Subcutaneous abdominal adipose tissue (tissue), 5 donors: ENCODE data around the gene GPC1.
"Not testable (repeated sequence)": the region's sequence is repeated elsewhere in the genome, so short reads cannot be mapped to it uniquely, and the experiment has no call there.

Source experiments
- H3K27ac ChIP-seq: one replicate; pipeline ENCODE4 v1.7.0; 2013; ENCODE audit warnings: low read depth, mild to moderate bottlenecking, inconsistent platforms, low read length, moderate library complexity
- H3K27me3 ChIP-seq, 5 donors: one replicate each; pipeline ENCODE4 v1.7.0; 2013; ENCODE audit warnings: low read length in 5 of 5, inconsistent platforms in 1 of 5; ENCODE audit not compliant: control insufficient read depth in 5 of 5, insufficient read depth in 4 of 5
- H3K36me3 ChIP-seq, 5 donors: one replicate each; pipeline ENCODE4 v1.7.0; 2013; ENCODE audit warnings: low read length in 5 of 5; ENCODE audit not compliant: control insufficient read depth in 5 of 5, insufficient read depth in 5 of 5
- H3K4me1 ChIP-seq, 5 donors: one replicate each; pipeline ENCODE4 v1.7.0; 2013; ENCODE audit warnings: low read length in 5 of 5, mild to moderate bottlenecking in 3 of 5, moderate library complexity in 1 of 5; ENCODE audit not compliant: control insufficient read depth in 5 of 5, insufficient read depth in 5 of 5
- H3K4me3 ChIP-seq, 5 donors: one replicate each; pipeline ENCODE4 v1.7.0; 2013; ENCODE audit warnings: low read length in 5 of 5, low read depth in 1 of 5
- H3K9ac ChIP-seq, 5 donors: one replicate each; pipeline ENCODE4 v1.7.0; 2013; ENCODE audit warnings: low read length in 5 of 5, mild to moderate bottlenecking in 4 of 5, moderate library complexity in 3 of 5
- H3K9me3 ChIP-seq, 5 donors: one replicate each; pipeline ENCODE4 v1.7.0; 2013; ENCODE audit warnings: low read length in 5 of 5; ENCODE audit not compliant: control insufficient read depth in 5 of 5
- donor health status: healthy.
- donor health status: healthy.
- donor health status: healthy.
- donor health status: healthy.
- donor health status: healthy.

Gene GPC1

GRCh38 chr2:240478346-240479110 lies 43.1 kb downstream of the GPC1 start:
- Histone ChIP-seq H3K9me3 (peaks cover 0 to 15% (median 9%) of the 10 kb centered on the region in 5 donors), H3K27me3 (peaks cover 0 to 2% (median 0%) of the 10 kb centered on the region in 5 donors), H3K27ac (no peak overlapping the region), H3K9ac (no peak overlapping the region), H3K36me3 (no peaks in the 10 kb centered on the region), H3K4me1 (no peaks in the 10 kb centered on the region), H3K4me3 (no peak overlapping the region)

DNA sequence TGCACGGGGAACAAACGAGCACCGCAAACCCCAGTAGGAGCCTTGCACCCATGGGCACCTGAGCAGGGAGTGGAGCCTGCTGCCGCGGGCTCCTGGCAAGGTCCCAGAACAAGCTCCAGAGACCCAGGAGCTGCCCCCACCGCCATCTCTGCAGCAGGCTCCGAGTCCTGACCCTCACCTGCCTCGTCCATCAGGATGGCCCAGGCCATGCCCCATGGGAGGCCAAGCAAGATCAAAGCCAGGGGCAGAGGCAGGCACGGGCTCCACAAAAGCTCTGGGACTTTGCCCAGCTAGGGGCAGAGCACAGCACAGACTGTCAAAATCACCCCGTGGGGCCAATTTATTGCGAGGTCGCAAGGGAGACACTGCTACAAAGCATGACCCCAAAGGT lies 43.6 kb downstream of the GPC1 start:
- H3K27me3 ChIP-seq: peaks cover 0 to 2% (median 0%) of the 10 kb centered on the region in 5 donors
- H3K9ac ChIP-seq: no peak overlapping the region
- H3K4me3 ChIP-seq: no peak overlapping the region
- no peaks in the 10 kb centered on the region for H3K36me3 ChIP-seq
- no peaks in the 10 kb centered on the region for H3K4me1 ChIP-seq
- H3K27ac ChIP-seq: no peak overlapping the region
- H3K9me3 ChIP-seq: peaks cover 0 to 10% (median 5%) of the 10 kb centered on the region in 5 donors

GRCh38 chr2:240480834-240481623 lies 45.6 kb downstream of the GPC1 start:
- no peaks in the 10 kb centered on the region for H3K4me1 ChIP-seq
- H3K4me3 ChIP-seq: no peak overlapping the region
- no peak overlapping the region for H3K9ac ChIP-seq
- peaks cover 0 to 8% (median 5%) of the 10 kb centered on the region in 5 donors for H3K9me3 ChIP-seq
- no peak overlapping the region for H3K27ac ChIP-seq
- peaks cover 0 to 2% (median 0%) of the 10 kb centered on the region in 5 donors for H3K27me3 ChIP-seq
- H3K36me3 ChIP-seq: no peaks in the 10 kb centered on the region

- Histone ChIP-seq H3K36me3 (no peaks in the 10 kb centered on the region), H3K4me3 (no peak overlapping the region), H3K9ac (no peak overlapping the region), H3K4me1 (no peaks in the 10 kb centered on the region), H3K27me3 (peaks cover 0 to 2% (median 0%) of the 10 kb centered on the region in 5 donors), H3K9me3 (peaks cover 0 to 5% (median 3%) of the 10 kb centered on the region in 5 donors), H3K27ac (no peak overlapping the region)
Observed at GRCh38 chr2:240481720-240482119, 46.3 kb downstream of the GPC1 start.

- Histone ChIP-seq H3K9ac (no peak overlapping the region), H3K27me3 (peaks cover 0 to 2% (median 0%) of the 10 kb centered on the region in 5 donors), H3K4me1 (no peaks in the 10 kb centered on the region), H3K36me3 (no peaks in the 10 kb centered on the region), H3K4me3 (no peak overlapping the region), H3K9me3 (peaks cover 0 to 9% (median 3%) of the 10 kb centered on the region in 5 donors), H3K27ac (no peak overlapping the region)
Observed at GRCh38 chr2:240482141-240482540, 46.7 kb downstream of the GPC1 start.

DNA sequence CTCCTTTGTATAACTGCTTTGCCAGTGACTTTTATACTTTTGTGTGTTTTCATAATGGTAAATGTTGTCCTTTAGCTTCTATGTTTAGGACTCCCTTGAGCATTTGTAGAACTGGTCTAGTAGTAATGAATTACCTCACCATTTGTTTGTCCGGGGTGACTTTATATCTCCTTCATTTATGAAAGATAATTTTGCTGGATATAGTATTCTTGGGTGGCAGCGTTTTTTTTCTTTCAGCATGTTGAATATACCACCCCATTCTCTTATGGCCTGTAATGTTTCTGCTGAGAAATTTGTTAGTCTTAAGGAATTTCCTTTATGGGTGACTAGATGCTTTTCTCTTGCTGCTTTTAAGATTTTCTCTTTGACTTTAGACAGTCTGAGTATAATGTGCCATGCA lies 56.0 kb downstream of the GPC1 start:
- H3K36me3 ChIP-seq: peaks cover 0 to 12% (median 0%) of the 10 kb centered on the region in 5 donors
- no peaks in the 10 kb centered on the region for H3K27me3 ChIP-seq
- H3K9ac ChIP-seq: no peak overlapping the region
- no peaks in the 10 kb centered on the region for H3K4me1 ChIP-seq
- peaks cover 4 to 21% (median 14%) of the 10 kb centered on the region in 5 donors for H3K9me3 ChIP-seq
- no peak overlapping the region for H3K4me3 ChIP-seq
- H3K27ac ChIP-seq: no peak overlapping the region

- Histone ChIP-seq H3K4me1 (no peaks in the 10 kb centered on the region), H3K9me3 (peaks cover 2 to 14% (median 8%) of the 10 kb centered on the region in 5 donors), H3K36me3 (peaks cover 0 to 35% (median 7%) of the 10 kb centered on the region in 5 donors), H3K4me3 (no peak overlapping the region), H3K27ac (no peak overlapping the region), H3K27me3 (no peaks in the 10 kb centered on the region), H3K9ac (no peak overlapping the region)
Observed at GRCh38 chr2:240494194-240494793, 58.8 kb downstream of the GPC1 start.

GRCh38 chr2:240494942-240495341 lies 59.5 kb downstream of the GPC1 start:
- Histone ChIP-seq H3K9me3 (peaks cover 0 to 10% (median 8%) of the 10 kb centered on the region in 5 donors), H3K36me3 (peaks cover 0 to 41% (median 13%) of the 10 kb centered on the region in 5 donors)
- H3K4me3 ChIP-seq, H3K27ac ChIP-seq, H3K4me1 ChIP-seq, H3K27me3 ChIP-seq, H3K9ac ChIP-seq: not testable (repeated sequence)

GRCh38 chr2:240497082-240497481 lies 61.6 kb downstream of the GPC1 start:
- H3K4me1 ChIP-seq, H3K27ac ChIP-seq, H3K4me3 ChIP-seq, H3K9me3 ChIP-seq, H3K9ac ChIP-seq, H3K27me3 ChIP-seq: not testable (repeated sequence)
- H3K36me3 ChIP-seq: peaks cover 0 to 57% (median 18%) of the 10 kb centered on the region in 5 donors
